ENCODE data around the gene PSMB10.
"Not testable (repeated sequence)": the region's sequence is repeated elsewhere in the genome, so short reads cannot be mapped to it uniquely, and the experiment has no call there.

The PSMB10 gene

DNA sequence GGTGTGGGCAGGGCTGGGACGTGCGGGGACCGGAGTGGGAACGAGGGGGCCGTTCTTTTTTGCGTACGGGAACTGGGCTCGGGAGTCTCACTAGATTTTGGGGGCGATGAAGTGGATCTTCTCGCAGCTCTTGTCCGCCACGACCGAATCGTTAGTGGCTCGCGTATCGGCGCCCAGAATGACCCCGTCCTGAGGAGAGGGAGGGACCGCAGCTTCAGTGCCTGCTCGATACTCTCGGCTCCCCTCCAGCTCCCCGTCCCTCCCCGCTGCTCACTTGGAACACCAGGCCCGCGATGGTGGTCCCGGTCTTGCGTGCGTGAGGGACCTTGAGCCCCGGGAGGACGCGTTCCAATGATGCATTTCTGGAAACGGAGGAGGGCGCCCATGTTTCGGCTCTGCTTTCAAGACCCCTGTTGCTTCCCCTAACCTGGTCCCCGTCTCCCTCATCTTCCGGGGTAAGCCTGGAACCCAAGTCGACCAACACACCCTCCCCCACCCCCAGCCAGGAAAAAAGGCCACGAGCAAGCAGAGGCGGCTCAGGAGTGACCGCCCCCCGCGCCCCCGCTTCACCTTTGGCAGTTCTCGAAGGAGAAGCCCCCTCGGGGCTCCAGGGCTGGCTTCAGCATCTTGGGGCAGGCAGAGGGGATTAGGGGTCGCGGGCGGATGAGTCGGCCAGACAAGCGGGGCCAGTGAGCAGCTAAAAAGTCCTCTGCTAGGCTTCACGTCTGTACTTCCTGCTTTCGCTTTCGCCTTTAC lies at the start of gene PSMB10:
Gene PSMB10 (minus strand): TSS at position 727 of the 756 bp plus-strand sequence. CDS start 101 bp downstream, at position 626.
- no peak for DNase-seq (ENCODE audit: low read depth)

DNA sequence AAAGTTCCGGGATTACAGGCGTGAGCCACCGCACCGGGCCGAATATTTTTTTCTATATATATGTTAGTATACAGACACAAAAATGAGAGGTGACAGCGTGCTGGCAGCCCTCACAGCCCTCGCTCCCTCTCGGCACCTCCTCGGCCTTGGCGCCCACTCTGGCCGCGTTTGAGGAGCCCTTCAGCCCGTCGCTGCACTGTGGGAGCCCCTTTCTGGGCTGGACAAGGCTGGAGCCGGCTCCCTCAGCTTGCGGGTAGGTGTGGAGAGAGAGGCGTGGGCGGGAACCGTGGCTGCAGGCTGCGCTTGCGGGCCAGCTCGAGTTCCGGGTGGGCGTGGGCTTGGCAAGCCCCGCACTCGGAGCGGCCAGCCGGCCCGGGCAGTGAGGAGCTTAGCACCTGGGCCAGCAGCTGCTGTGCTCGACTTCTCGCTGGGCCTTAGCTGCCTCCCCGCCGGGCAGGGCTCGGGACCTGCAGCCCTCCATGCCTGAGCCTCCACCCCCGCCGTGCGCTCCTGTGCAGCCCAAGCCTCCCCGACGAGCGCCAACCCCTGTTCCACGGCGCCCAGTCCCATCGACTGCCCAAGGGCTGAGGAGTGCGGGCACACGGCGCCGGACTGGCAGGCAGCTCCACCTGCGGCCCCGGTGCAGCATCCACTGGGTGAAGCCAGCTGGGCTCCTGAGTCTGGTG lies 45.5 kb upstream of the PSMB10 start:
- DNase-seq (ENCODE audit: low read depth) = no peak

DNA sequence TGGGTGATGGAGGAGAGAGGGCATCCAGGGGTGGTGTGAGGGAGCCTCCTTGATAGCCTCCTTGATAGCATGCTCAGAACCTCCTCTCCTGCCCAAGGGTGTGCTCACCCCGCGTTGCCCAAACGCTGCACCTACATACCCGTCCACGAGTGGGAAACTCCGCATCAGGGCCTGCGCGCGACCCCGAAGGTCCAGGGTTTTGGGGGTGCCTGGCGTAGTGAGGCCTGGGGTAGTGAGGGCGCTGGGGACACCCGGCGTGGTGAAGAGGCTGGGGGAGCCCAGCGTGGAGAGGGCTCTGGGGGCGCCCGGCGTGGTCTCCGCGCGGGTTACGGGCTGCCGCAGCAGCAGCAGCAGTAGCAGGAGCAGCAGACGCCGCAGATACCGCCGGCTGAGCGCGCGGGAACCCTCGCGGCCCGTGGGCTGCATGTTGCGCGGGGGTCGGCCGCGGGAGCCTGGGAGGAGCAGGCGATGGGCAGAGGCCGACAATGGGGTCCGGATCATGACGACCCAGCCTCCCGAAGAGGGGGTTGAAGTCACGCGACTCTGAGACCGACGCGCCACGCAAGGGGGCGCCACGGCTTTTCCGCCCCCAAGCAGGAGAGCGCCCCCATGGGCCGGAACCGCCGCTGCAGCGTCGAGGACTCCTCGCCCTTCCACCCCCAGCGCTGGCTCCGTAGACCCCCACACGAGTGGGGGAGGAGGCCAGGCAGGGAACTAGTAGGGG lies 43.5 kb upstream of the PSMB10 start, which contains the start of gene DPEP3:
Gene DPEP3 (minus strand): TSS at position 545 of the 724 bp plus-strand sequence. CDS start 119 bp downstream, at position 426.
- no peak for DNase-seq (ENCODE audit: low read depth)

DNA sequence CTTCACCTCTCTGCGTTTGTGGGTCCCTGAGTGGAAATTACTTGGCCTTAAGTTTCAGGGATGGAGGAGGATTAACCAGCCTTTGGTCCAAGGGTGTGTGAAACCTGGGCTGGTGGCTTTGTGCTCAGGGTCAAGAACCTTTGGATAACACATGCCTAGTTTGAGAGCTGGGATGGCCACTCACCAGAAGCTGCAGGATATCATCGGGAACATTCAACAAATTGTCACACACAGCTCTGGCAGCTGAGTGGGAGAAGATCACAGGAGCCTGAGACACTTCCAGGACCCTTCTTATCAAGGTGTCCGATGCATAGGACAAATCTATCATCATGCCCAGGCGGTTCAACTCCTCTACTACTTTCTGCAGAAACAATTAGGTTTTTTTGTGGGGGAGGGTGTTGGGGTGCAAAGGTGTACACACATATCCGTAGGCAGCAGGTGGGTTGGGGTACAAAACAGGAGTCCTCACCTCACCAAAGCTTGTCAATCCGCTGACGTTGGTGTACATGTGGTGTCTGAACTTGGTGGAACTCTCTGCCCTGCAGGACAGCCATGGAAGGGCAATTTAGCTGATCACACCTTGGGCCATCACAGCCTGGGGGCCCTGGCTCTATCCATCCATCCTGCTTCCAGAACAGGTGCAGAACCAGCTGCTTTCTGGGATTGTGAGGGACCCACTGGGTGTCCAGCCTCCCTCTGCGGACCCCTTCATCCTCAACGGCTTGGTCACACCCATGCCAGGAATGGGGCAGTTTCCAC lies 41.0 kb upstream of the PSMB10 start:
- no peak for DNase-seq (ENCODE audit: low read depth)

DNA sequence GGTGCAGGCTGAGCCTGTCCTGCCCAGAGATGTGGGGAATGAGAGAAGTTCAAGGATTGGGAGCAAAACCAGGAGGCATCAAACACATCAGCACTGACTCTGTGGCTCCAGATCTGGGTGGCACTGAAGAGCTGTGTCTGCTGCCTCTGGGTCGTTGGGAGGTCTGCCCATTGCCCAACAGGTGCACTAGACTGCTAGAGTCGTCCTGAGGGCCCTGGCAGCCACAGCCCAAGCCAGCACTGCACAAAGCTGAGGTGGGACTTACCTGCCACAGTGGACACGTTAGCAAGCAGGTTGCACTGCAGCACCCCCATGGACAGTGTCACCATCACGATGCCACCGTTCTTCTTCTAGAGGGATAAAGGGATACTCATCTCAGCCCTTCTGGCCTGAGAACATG lies 40.4 kb upstream of the PSMB10 start:
- DNase-seq (ENCODE audit: low read depth) = no peak

DNA sequence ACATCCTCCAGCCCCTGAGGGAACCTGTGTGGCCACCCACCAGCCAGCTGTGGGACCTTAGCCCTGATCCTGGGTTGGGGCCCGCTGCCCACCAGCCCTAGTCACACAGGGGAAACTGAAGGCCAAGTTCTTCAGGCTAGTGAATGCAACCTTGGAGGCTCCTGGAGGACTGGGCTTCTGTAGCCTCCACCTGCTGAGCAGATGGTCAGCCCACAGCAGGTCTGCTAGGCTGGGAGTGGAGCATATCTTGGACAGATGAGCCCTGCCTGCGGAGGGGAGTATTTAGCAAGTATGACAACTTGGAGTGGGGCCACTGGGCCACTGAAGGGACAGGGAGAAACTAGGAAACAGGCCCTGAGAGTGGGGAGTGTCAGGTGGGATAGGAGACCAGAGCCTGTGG lies 39.6 kb upstream of the PSMB10 start:
- no peak for DNase-seq (ENCODE audit: low read depth)

DNA sequence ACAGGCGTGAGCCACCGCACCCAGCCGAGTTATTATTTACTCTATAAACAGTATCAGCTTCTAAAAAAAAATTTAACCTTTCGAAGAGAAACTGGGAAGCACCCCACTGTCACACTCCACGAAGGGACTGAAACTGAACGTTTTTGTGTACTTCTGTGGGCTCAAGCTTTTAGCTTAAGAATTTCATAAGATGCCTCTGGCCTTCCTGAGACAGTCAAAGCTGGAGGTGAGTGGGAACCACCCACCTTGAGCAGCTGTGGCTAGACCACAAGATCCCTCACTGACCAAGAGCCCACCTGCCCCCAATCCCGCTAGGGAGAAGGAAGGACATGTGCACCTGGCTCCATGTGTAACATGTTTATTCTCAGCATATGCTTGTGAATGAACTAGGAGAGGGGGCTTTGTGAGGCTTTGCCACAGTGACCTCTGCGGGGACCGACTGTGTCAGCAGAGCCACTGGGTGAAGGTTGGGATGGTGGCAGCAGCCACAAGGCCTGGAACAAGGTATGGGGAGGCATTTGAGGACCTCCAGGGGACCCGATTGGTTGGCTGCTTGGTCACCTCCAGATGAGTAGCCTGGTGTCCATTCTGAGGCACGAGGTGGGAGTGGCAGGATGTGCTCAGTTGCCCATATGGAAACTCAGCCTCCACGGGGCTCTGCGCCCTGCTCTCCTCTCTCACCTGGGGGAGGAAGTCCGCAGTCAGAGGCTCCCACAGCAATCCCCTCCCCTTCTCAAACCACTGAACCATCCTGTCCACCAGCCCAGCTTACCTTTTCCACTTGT lies 38.9 kb upstream of the PSMB10 start:
- DNase-seq (ENCODE audit: low read depth) = no peak

DNA sequence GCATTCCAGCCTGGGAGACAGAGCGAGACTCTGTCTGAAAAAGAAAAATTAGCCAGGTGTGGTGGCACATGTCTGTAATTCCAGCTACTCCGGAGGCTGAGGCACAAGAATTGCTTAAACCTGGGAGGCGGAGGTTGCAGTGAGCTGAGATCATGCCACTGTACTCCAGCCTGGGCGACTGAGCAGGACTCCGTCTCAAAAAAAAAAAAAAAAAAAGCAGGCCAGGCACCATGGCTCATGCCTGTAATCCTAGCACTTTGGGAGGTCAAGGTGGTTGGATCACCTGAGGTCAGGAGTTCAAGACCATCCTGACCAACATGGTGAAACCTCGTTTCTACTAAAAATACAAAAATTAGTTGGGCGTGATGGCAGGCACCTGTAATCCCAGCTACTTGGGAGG lies 35.6 kb upstream of the PSMB10 start:
- not testable (repeated sequence) for DNase-seq (ENCODE audit: low read depth)

DNA sequence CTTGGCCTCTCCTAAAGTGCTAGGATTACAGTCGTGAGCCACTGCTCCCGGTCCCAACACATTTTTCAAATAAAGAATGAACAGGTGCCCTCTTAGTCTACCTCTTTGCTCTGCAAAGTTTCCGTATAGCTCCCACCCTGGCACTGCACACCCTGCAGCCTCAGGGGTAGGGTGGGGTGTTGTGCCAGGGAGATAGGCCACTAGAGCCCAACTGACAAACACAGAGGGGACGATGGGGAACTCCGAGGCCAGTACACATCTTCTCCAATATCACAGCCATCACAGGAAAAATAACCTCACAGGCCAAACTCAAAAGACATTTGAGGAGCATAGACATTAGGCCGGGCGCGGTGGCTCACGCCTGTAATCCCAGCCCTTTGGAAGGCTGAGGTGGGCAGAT lies 34.5 kb upstream of the PSMB10 start:
- no peak for DNase-seq (ENCODE audit: low read depth)

DNA sequence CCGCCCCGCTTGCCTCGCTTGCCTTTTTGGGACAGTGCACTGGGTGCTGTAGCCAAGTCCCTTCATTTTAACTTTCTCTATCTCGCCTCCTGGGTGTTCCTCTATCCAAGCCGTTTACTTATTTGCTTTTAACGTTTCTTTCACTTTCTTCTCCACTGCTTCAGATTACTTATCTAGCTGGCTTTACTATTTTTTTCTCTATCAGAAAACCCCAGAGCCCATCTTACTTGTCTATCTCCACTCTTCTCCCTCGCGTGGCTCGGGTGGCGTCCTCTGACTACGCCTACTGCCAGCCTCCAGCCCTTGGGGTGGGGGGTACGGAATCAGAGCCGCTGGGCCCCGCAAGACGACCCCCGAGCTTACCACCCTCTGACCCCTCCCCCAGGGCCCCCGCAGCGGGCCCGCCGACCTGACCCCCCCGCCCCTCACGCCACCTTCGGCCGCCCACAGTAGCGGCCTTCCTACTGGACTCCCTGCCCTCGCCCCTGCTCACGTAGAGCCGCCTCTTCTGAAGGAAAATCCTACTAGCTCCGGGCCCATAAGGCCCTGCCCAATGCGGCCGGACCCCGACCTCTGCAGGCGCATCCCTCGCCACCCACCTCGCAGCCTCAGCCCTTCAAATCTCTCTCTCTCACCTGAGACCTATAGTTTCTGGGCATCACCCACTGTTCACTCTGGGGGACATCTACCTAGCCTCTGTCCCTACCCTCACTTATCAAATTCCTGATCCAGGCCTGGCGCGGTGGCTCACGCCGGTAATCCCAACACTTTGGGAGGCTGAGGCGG lies 32.8 kb upstream of the PSMB10 start:
- no peak for DNase-seq (ENCODE audit: low read depth)

DNA sequence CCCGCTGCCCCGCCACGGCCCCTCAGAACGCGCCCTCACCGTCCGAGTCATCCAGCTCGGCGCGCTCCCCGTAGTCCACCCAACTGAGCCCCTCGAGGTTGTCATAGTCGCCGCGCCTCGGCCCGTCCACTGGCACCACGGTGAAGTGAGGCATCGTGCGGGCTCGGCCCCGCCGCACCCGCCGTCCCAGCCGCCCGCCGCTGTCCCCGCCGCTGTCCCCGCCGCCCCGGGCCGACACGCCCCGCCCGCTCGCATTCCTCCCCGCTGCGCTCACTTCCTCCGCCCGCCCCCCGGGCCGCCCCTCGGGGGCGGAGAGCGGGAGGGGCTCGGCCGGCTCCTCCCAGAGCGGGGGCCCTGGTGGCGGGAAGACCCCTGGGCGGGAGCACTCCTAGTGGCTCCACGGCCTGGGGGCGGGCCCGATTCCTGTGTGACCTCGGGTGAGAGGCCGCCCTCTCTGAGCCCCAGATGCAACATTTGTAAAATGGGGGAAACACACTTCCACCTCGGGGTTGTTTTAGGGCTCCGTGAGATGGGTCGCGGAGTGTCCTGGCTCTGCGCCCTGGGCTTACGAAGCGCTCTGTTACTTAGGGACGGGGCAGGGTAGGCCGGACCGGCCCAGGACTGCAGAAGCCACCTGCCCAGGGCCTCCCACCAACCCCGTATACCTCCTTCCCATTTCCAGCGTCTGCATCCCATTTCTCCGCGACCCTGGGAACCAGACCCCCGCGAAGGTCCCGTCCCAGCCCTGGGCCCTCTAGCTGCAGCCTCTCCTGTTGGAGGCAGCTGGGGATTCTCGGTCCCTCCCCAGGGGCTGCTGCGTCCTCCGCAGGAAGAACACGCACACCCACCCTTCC lies 32.0 kb upstream of the PSMB10 start, which contains the start of gene SLC12A4:
Gene SLC12A4 (minus strand): TSS at position 238 of the 854 bp plus-strand sequence. CDS start 84 bp downstream, at position 154.
- peak; percentile 58 for DNase-seq (ENCODE audit: low read depth)

DNA sequence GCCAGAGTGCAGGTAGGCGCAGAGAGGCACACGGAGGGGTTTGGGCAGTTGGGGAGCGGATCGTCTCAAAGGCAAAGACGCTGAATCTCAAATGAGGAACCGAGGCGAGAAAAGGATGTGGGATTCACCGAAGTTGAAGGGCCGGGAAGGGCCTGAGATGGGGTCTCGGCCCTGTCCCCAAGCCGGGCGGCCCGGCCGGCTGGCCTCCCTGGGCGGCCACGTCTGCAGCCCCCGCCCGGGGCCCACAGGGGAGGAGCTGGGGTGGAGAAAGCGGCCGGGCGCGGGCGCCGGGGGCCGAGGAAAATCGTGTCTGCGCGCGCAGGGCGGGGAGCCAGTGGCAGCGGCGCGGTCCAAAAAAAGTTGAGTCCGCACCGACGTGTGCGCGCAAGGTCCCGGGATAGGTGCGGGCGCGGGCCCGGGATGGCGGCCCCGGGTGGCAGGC lies 31.3 kb upstream of the PSMB10 start:
- DNase-seq (ENCODE audit: low read depth) = no peak

DNA sequence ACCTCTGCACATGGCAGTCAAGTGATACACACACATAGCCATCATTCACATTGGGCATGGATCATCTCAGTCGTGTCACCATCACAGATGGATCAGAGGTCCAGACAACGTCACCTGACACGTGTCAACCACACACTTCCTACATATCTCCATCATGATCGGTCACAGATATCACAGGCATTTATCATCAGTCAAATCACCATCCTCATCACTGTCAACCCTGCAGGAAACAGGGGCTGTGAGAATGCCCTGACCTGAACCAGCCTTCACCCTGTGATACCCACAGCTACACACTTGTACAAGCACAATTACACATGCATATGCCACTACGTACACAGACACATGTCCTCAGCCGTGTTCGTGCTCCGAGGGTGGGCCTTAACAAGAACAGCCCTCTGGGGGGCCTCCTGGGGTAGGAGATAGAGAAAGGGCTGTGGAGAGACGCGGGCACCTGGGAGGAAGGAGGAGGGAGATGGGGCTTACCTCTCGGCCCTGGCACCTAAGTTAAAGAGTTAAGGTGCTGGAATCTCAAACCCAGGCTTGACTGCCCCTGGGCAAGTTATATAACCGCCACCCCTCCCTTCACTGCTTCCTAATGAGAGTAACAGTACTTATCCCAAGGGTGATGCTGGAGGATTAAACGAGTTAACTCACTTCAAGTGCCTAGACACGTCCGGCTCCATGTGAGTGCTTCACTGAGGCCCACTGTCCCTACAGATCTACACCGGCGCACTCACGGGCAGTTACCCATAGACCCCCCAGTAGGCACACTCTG lies 30.7 kb upstream of the PSMB10 start:
- DNase-seq (ENCODE audit: low read depth) = no peak

DNA sequence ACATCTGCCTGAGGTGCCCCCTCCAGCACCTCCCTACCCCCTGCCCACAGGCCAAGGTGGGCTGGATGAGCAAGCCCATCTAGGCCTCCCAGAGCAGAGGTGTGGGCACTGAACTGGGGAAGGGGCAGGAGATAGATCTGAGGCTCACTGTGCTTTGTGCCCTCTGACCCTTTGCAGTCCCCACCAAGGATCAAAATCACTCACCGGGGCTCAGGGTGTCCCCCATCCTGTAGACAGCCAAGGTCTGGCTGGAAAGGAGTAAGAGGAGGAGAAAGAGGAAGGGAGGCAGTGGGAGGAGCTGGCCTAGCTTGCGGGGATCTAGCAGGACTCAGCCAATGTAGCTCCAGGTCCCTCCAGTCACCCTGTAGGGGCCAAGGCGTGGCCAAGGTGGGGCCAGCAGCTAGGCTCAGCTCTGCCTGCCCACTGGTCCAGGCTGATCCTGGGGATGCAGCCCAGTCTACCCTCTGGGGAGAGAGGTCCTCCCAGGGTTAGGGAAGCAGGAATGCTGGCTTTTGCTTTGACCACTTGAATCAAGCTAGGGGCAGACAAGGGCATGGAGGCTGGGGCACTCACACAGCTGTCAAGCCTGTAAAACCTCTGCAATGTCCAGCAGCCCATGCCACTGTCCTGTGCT lies 30.0 kb upstream of the PSMB10 start:
- no peak for DNase-seq (ENCODE audit: low read depth)

DNA sequence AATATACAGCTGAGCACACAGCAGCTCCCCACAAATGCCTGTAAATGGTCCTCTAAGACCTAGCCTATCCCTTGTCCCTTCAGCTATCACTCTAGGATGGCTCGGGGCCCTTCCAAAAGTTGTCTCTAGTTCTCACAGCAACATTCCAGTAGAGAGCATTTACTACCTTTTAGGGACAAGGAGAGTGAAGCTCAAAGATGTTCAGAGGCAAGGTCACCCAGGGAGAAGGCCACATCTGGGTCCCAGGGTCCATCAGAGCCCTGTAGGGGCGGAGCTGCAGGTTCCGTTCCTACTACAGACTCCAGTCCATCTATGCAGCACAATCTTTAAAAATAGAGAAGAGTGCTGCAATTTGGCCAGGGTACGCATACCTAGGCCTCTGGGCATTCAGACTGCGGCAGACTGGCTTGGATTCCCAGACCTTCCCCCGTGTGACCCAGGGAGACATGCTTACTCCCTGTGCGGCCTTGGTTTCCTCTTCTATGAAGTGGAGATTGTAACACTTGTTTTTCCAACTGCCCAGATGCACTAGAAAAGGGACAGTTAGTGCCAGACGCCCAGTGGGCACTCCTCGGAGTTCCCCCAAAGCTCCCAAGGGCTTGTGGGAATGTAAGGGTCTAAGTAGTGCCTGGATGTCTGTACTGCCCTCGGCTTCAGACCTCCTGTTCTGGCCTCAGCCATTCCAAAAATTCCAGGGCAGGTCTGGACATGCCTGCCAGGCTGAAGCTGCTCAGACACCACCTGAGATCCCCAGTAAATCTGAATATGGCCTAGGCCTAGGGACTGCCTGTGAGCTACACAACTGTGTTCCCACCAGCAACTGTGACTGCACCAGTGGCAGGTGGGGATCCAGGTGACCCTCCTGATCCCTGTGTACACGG lies 29.3 kb upstream of the PSMB10 start:
- DNase-seq (ENCODE audit: low read depth) = no peak

DNA sequence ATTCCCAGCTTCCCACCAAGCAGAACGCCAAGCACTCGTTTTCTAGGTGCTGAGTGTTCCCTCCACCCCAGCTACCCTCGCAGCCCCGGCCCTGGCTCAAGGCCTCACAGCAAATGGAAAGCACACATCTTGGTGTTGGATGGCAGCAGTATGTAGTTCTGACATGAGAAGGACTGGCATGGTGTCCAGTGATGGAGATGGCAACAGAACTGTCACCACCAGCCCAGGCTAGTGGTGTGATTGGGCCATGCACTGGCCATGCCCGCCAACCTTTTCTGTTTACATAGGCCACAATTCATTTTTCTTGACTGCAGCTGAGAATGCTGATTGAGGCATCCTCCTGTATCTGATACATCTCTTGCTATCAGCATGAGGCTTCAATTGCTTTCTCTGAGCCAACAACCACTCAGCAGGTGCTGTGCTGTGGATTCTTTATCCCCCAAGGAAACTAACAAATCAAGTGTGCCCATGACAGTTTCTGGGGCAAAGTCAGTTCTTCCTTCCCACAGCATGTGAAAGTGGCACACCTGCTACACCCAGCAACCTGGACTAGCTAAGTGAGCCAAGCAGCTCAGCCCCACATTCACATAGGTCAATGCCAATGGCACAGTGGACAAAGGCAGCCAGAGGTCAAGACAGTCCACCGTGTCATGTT lies 28.0 kb upstream of the PSMB10 start:
- DNase-seq (ENCODE audit: low read depth) = no peak
